Mammary epithelial cell (primary cell): ENCODE measurements around the gene CAMTA1.

ENCODE experiments used
- CTCF ChIP-seq, 2 donors: IDR thresholded peaks in 1 of 2; conservative IDR thresholded peaks in 1 of 2; 2 replicates each; pipeline ENCODE4 v1.5.1; 2011 to 2012; ENCODE audit warnings: inconsistent platforms in 2 of 2, low read length in 2 of 2, mild to moderate bottlenecking in 2 of 2, control low read depth in 1 of 2, low read depth in 1 of 2; ENCODE audit not compliant: insufficient read depth in 1 of 2; ENCODE audit errors: extremely low read depth in 1 of 2
- EZH2 ChIP-seq: IDR thresholded peaks from 2 replicates; pipeline ENCODE4 v1.6.1; 2012; ENCODE audit warnings: low read length, inconsistent platforms, borderline replicate concordance

- TF ChIP-seq CTCF (conservative IDR thresholded peaks at IDR 0.05 in 1 of 2, IDR thresholded peaks at IDR 0.05 in 1 of 2; ENCODE audit: extremely low read depth in 1 of 2, insufficient read depth in 1 of 2, low read depth in 1 of 2, low read length in 2 of 2) = no peak
- no peak for TF ChIP-seq EZH2
These were observed 1026.2 kb downstream of the CAMTA1 start for GRCh38 chr1:7811476-7811875.
